ENCODE data around the gene THBS2.

The THBS2 gene

GRCh38 chr6:169266261-169266660 is 12.6 kb upstream of the THBS2 start:
- Histone ChIP-seq H3K27me3 (ENCODE audit: insufficient read depth, poor library complexity, severe bottlenecking) (no peaks in the 10 kb centered on the region), H3K4me3 (replicated peaks; ENCODE audit: insufficient read depth, low read length) (no peak overlapping the region), H3K27ac (replicated peaks) (no peak overlapping the region)
- TF ChIP-seq POLR2AphosphoS5 (IDR thresholded peaks at IDR 0.05; ENCODE audit: low read depth), result no peak
- TF ChIP-seq SPI1 (IDR thresholded peaks at IDR 0.05; ENCODE audit: borderline replicate concordance, low read depth), result no peak
- no peak for TF ChIP-seq GABPA (IDR thresholded peaks at IDR 0.05; ENCODE audit: low read depth)
- TF ChIP-seq REST (IDR thresholded peaks at IDR 0.05; ENCODE audit: insufficient replicate concordance, low read depth), result no peak
- TF ChIP-seq CTCF (IDR thresholded peaks at IDR 0.05; ENCODE audit: insufficient read depth, low read length), result no peak
- no peak for DNase-seq (ENCODE audit: low read depth in 1 of 2, low spot score in 1 of 2)

GRCh38 chr6:169265486-169266131 is 12.0 kb upstream of the THBS2 start:
- H3K27me3 ChIP-seq (ENCODE audit: insufficient read depth, poor library complexity, severe bottlenecking), result no peaks in the 10 kb centered on the region
- TF ChIP-seq POLR2AphosphoS5 (IDR thresholded peaks at IDR 0.05; ENCODE audit: low read depth) (no peak), GABPA (IDR thresholded peaks at IDR 0.05; ENCODE audit: low read depth) (no peak), REST (IDR thresholded peaks at IDR 0.05; ENCODE audit: insufficient replicate concordance, low read depth) (no peak), CTCF (IDR thresholded peaks at IDR 0.05; ENCODE audit: insufficient read depth, low read length) (no peak), SPI1 (IDR thresholded peaks at IDR 0.05; ENCODE audit: borderline replicate concordance, low read depth) (no peak)
- DNase-seq (ENCODE audit: low read depth in 1 of 2, low spot score in 1 of 2), result no peak

GRCh38 chr6:169263836-169264608 is 10.4 kb upstream of the THBS2 start:
- no peak overlapping the region for H3K27ac ChIP-seq (replicated peaks)
- no peak for TF ChIP-seq SPI1 (IDR thresholded peaks at IDR 0.05; ENCODE audit: borderline replicate concordance, low read depth)
- TF ChIP-seq CTCF (IDR thresholded peaks at IDR 0.05; ENCODE audit: insufficient read depth, low read length), result no peak
- TF ChIP-seq POLR2AphosphoS5 (IDR thresholded peaks at IDR 0.05; ENCODE audit: low read depth), result no peak
- no peak for TF ChIP-seq REST (IDR thresholded peaks at IDR 0.05; ENCODE audit: insufficient replicate concordance, low read depth)
- TF ChIP-seq GABPA (IDR thresholded peaks at IDR 0.05; ENCODE audit: low read depth), result no peak
- DNase-seq (ENCODE audit: low read depth in 1 of 2, low spot score in 1 of 2), result no peak
- no peaks in the 10 kb centered on the region for H3K27me3 ChIP-seq (ENCODE audit: insufficient read depth, poor library complexity, severe bottlenecking)
- H3K4me3 ChIP-seq (replicated peaks; ENCODE audit: insufficient read depth, low read length), result no peak overlapping the region

More at GRCh38 chr6:169265486-169266131, 12.0 kb upstream of the THBS2 start:
- Histone ChIP-seq H3K4me3 (replicated peaks; ENCODE audit: insufficient read depth, low read length) (no peak overlapping the region), H3K27ac (replicated peaks) (no peak overlapping the region)

Measured in HL-60 (cell line).